GM18526 (cell line): ENCODE results near the gene LRRC74B.

Source experiments
- POLR2A ChIP-seq: IDR thresholded peaks from 3 replicates; pipeline ENCODE4 v1.6.1; 2011; ENCODE audit not compliant: insufficient read length; ENCODE audit errors: extremely low read depth

LRRC74B gene

GRCh38 chr22:21025266-21025665 is 20.5 kb upstream of the LRRC74B start:
- TF ChIP-seq POLR2A: no peak

GRCh38 chr22:21025763-21026755 is 19.7 kb upstream of the LRRC74B start:
- no peak for TF ChIP-seq POLR2A

GRCh38 chr22:21026783-21027692 is 18.7 kb upstream of the LRRC74B start:
- TF ChIP-seq POLR2A: no peak

- no peak for TF ChIP-seq POLR2A
Observed at GRCh38 chr22:21028277-21029251, 17.2 kb upstream of the LRRC74B start.

- no peak for TF ChIP-seq POLR2A
Observed at GRCh38 chr22:21029486-21030025, 16.2 kb upstream of the LRRC74B start.

GRCh38 chr22:21030032-21030431 is 15.7 kb upstream of the LRRC74B start:
- no peak for TF ChIP-seq POLR2A

GRCh38 chr22:21030621-21031544 is 14.9 kb upstream of the LRRC74B start:
- no peak for TF ChIP-seq POLR2A

GRCh38 chr22:21031545-21032036 is 14.2 kb upstream of the LRRC74B start:
- no peak for TF ChIP-seq POLR2A

GRCh38 chr22:21032037-21032867 is 13.5 kb upstream of the LRRC74B start, which contains the start of gene SLC7A4:
TSS of gene SLC7A4 (minus strand) at chr22:21032561. CDS start at chr22:21031812, 749 bp downstream.
- no peak for TF ChIP-seq POLR2A

GRCh38 chr22:21032868-21033688 is 12.7 kb upstream of the LRRC74B start:
- TF ChIP-seq POLR2A: no peak

GRCh38 chr22:21033895-21034294 is 11.9 kb upstream of the LRRC74B start:
- TF ChIP-seq POLR2A: no peak
